Measurements from ENCODE around the gene KRT5.

DNA sequence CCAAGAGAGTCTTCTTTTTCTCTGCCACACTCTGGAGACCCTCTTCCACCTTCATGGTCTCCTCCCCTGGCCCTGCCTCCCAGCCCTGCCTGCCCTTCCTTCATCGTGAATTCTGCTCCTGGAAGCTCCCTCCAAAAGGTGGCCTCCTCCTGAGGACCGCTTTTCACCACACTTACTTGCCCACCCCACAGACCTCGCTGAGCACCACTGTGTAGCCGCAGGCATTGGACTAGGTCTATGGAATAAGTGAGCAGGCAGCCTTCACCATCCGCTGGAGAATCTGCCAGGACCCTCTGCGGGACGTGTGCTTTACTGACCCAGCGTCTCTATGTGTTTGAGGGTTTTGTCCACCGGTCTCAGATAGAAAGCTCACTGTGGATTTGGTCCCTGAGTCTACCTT, 9.7 kb upstream of the KRT5 start:
- TF ChIP-seq POLR2AphosphoS5 (IDR thresholded peaks at IDR 0.05), result no peak
- TF ChIP-seq, protein P1, sequence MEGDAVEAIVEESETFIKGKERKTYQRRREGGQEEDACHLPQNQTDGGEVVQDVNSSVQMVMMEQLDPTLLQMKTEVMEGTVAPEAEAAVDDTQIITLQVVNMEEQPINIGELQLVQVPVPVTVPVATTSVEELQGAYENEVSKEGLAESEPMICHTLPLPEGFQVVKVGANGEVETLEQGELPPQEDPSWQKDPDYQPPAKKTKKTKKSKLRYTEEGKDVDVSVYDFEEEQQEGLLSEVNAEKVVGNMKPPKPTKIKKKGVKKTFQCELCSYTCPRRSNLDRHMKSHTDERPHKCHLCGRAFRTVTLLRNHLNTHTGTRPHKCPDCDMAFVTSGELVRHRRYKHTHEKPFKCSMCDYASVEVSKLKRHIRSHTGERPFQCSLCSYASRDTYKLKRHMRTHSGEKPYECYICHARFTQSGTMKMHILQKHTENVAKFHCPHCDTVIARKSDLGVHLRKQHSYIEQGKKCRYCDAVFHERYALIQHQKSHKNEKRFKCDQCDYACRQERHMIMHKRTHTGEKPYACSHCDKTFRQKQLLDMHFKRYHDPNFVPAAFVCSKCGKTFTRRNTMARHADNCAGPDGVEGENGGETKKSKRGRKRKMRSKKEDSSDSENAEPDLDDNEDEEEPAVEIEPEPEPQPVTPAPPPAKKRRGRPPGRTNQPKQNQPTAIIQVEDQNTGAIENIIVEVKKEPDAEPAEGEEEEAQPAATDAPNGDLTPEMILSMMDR (IDR thresholded peaks at IDR 0.05), result no peak

Data from suprapubic skin (tissue), 3 donors.